ENCODE measurements around the gene LMX1B. TPM values are rescaled to one million over a fixed set of nuclear protein-coding genes. Genes with fewer than 3 reads are reported as not detected.

The LMX1B gene
- polyA plus RNA-seq, 4 donors = 15.7 to 22.8 (median 19.9) TPM

GRCh38 chr9:126604059-126605055, 9.4 kb upstream of the LMX1B start:
- DNase-seq (ENCODE audit: low read depth in 4 of 4, low spot score in 2 of 4) = no peak

GRCh38 chr9:126605792-126606482, 7.8 kb upstream of the LMX1B start:
- no peak for DNase-seq (ENCODE audit: low read depth in 4 of 4, low spot score in 2 of 4)

- DNase-seq (ENCODE audit: low read depth in 4 of 4, low spot score in 2 of 4) = no peak
Measured at GRCh38 chr9:126606483-126606870, 7.3 kb upstream of the LMX1B start.

- no peak for DNase-seq (ENCODE audit: low read depth in 4 of 4, low spot score in 2 of 4)
Measured at GRCh38 chr9:126607086-126607485, 6.6 kb upstream of the LMX1B start.

- DNase-seq (ENCODE audit: low read depth in 4 of 4, low spot score in 2 of 4) = no peak
Measured at GRCh38 chr9:126607731-126608130, 6.0 kb upstream of the LMX1B start.

- no peak for DNase-seq (ENCODE audit: low read depth in 4 of 4, low spot score in 2 of 4)
Measured at GRCh38 chr9:126608551-126608950, 5.2 kb upstream of the LMX1B start.

GRCh38 chr9:126609191-126609590, 4.5 kb upstream of the LMX1B start:
- DNase-seq (ENCODE audit: low read depth in 4 of 4, low spot score in 2 of 4) = no peak

- no peak for DNase-seq (ENCODE audit: low read depth in 4 of 4, low spot score in 2 of 4)
Measured at GRCh38 chr9:126609711-126610388, 3.9 kb upstream of the LMX1B start.

GRCh38 chr9:126611193-126611591, 2.5 kb upstream of the LMX1B start:
- no peak for DNase-seq (ENCODE audit: low read depth in 4 of 4, low spot score in 2 of 4)

- no peak for DNase-seq (ENCODE audit: low read depth in 4 of 4, low spot score in 2 of 4)
Measured at GRCh38 chr9:126611592-126612325, 2.0 kb upstream of the LMX1B start.

GRCh38 chr9:126612326-126612812, 1.4 kb upstream of the LMX1B start:
- DNase-seq (ENCODE audit: low read depth in 4 of 4, low spot score in 2 of 4) = no peak

- no peak for DNase-seq (ENCODE audit: low read depth in 4 of 4, low spot score in 2 of 4)
Measured at GRCh38 chr9:126612813-126613641, 701 bp upstream of the LMX1B start.

GRCh38 chr9:126614088-126614454, 343 bp downstream of the LMX1B start:
- no peak for DNase-seq (ENCODE audit: low read depth in 4 of 4, low spot score in 2 of 4)

GRCh38 chr9:126614455-126615244, 922 bp downstream of the LMX1B start:
- no peak for DNase-seq (ENCODE audit: low read depth in 4 of 4, low spot score in 2 of 4)

- no peak for DNase-seq (ENCODE audit: low read depth in 4 of 4, low spot score in 2 of 4)
Measured at GRCh38 chr9:126615245-126615790, 1.6 kb downstream of the LMX1B start.

- DNase-seq (ENCODE audit: low read depth in 4 of 4, low spot score in 2 of 4) = no peak
Measured at GRCh38 chr9:126615791-126616447, 2.2 kb downstream of the LMX1B start.

- DNase-seq (ENCODE audit: low read depth in 4 of 4, low spot score in 2 of 4) = no peak
Measured at GRCh38 chr9:126616521-126616976, 2.8 kb downstream of the LMX1B start.
